Vagina (tissue), 2 donors: Measurements from ENCODE around the gene PRSS56. TPM values are rescaled to one million over a fixed set of nuclear protein-coding genes. Genes with fewer than 3 reads are reported as not detected.

Experiments used
- DNase-seq, 2 donors: peaks; one replicate each; pipeline ENCODE4 v3.0.0-alpha.2; 2017; ENCODE audit errors: extremely low spot score in 2 of 2
- H3K27ac ChIP-seq: fragments of 200-600 bp; sonication (generic); one replicate; pipeline ENCODE4 v1.5.1; 2019
- H3K27me3 ChIP-seq: fragments of 200-600 bp; sonication (generic); one replicate; pipeline ENCODE4 v1.5.1; 2019
- H3K36me3 ChIP-seq, 2 donors: fragments of 200-600 bp; sonication (generic); one replicate each; pipeline ENCODE4 v1.5.1; 2017 to 2019
- H3K4me1 ChIP-seq: fragments of 200-600 bp; sonication (generic); one replicate; pipeline ENCODE4 v1.5.1; 2019
- H3K4me3 ChIP-seq, 2 donors: fragments of 200-600 bp; sonication (generic); 1 replicate in 1 of 2; 2 replicates in 1 of 2; pipeline ENCODE4 v1.5.1; 2016 to 2019
- H3K9me3 ChIP-seq: fragments of 200-600 bp; sonication (generic); one replicate; pipeline ENCODE4 v1.5.1; 2019
- CTCF ChIP-seq, 3 experiments: fragments of 450-650 bp in 2 of 3; fragments of 200-600 bp in 1 of 3; sonication (generic) in 1 of 3; IDR thresholded peaks; one replicate each; pipeline ENCODE4 v1.5.1; 2017 to 2019; ENCODE audit warnings: antibody characterized with exemption in 3 of 3, mild to moderate bottlenecking in 2 of 3, moderate library complexity in 2 of 3
- POLR2A ChIP-seq, 2 donors: fragments of 450-650 bp; IDR thresholded peaks; one replicate each; pipeline ENCODE4 v1.6.1; 2017; ENCODE audit warnings: antibody characterized with exemption in 2 of 2, mild to moderate bottlenecking in 2 of 2, moderate library complexity in 2 of 2
- POLR2AphosphoS5 ChIP-seq, 2 donors: sonication (generic); formaldehyde crosslinking; IDR thresholded peaks; one replicate each; pipeline ENCODE4 v1.9.0; 2017; ENCODE audit warnings: antibody characterized with exemption in 2 of 2, mild to moderate bottlenecking in 2 of 2, low read depth in 1 of 2; ENCODE audit not compliant: insufficient read depth in 1 of 2
- intact Hi-C: fragments of 100-400 bp; cut with DNase I; formaldehyde crosslinking; loops from one replicate; pipeline ENCODE4 v1.15.1; 2023
- total RNA-seq: library from RNA; depleted of rRNA; stranded (reverse); fragments of >200 nt; gene quantifications from one replicate; pipeline ENCODE4 v1.2.3, GENCODE V29; 2016

PRSS56 gene
- total RNA-seq, 1 donor from 2014 or later, result not detected

DNA sequence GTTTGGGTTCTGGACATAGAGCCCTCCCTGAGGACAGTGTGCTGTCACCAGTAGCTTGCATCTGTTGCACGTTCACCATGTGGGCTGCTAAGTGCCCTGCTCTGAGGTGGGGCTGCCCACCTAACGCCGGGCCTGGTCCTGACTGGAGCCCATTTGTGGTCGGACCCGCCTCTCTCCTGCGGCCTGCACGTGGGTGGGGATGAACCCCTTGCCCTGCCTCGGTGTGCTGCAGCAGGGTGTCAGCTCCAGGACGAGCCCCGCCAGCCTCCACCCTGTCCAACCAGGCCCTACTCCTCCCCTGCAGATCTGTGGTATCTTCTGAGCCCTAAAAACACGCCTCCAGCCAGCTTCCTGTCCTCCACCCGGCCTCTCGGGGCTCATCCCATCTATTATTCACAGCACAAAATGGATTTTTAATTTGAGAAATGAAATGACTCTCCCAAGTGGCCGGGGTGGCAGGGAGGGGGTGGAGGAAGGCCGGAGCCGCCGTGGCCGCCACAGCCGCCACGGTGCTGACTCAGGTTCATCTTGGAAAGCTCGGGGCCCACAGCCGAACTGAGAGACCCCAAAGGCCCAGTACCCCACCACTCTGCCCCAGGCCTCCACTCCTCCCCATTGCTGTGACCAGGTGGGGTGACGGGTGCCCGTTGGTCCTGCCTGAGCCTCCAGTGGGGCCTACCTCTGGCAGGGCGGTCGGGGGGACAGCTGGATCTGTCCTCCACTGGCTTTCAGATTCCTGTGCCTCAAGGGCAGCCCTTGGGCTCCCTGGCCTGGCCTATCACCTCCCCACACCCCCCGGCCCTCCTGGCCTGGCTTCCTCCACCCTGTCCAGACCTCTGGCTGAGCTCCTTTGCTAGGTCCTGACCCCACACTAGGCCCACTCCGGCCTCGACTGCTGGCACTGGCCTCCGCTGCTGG lies 29.7 kb upstream of the PRSS56 start:
- Histone ChIP-seq H3K4me1 (peaks cover 10% of the 10 kb centered on the region), H3K36me3 (no peaks in the 10 kb centered on the region), H3K4me3 (no peak overlapping the region), H3K27me3 (peaks cover 12% of the 10 kb centered on the region), H3K27ac (no peak overlapping the region), H3K9me3 (no peaks in the 10 kb centered on the region)
- TF ChIP-seq POLR2AphosphoS5 (IDR thresholded peaks at IDR 0.05; ENCODE audit: insufficient read depth in 1 of 2, low read depth in 1 of 2), result no peak
- no peak for TF ChIP-seq POLR2A (IDR thresholded peaks at IDR 0.05)
- no peak for TF ChIP-seq CTCF (IDR thresholded peaks at IDR 0.05)
- intact Hi-C loops, result no loop called here
- DNase-seq, result no peak

GRCh38 chr2:232491139-232491780 lies 28.9 kb upstream of the PRSS56 start:
- Histone ChIP-seq H3K27ac (no peak overlapping the region), H3K27me3 (peaks cover 10% of the 10 kb centered on the region)
- no peak for DNase-seq

GRCh38 chr2:232492236-232492848 lies 27.8 kb upstream of the PRSS56 start:
- no peak for TF ChIP-seq POLR2AphosphoS5 (IDR thresholded peaks at IDR 0.05; ENCODE audit: insufficient read depth in 1 of 2, low read depth in 1 of 2)
- TF ChIP-seq POLR2A (IDR thresholded peaks at IDR 0.05), result no peak
- no peak for TF ChIP-seq CTCF (IDR thresholded peaks at IDR 0.05)

More at GRCh38 chr2:232491139-232491780, 28.9 kb upstream of the PRSS56 start:
- no peak overlapping the region for H3K4me3 ChIP-seq
- H3K4me1 ChIP-seq, result peaks cover 10% of the 10 kb centered on the region
- H3K36me3 ChIP-seq, result no peaks in the 10 kb centered on the region
- intact Hi-C loops, result no loop called here
- H3K9me3 ChIP-seq, result no peaks in the 10 kb centered on the region
- TF ChIP-seq POLR2A (IDR thresholded peaks at IDR 0.05), result no peak
- no peak for TF ChIP-seq CTCF (IDR thresholded peaks at IDR 0.05)
- TF ChIP-seq POLR2AphosphoS5 (IDR thresholded peaks at IDR 0.05; ENCODE audit: insufficient read depth in 1 of 2, low read depth in 1 of 2), result no peak

DNA sequence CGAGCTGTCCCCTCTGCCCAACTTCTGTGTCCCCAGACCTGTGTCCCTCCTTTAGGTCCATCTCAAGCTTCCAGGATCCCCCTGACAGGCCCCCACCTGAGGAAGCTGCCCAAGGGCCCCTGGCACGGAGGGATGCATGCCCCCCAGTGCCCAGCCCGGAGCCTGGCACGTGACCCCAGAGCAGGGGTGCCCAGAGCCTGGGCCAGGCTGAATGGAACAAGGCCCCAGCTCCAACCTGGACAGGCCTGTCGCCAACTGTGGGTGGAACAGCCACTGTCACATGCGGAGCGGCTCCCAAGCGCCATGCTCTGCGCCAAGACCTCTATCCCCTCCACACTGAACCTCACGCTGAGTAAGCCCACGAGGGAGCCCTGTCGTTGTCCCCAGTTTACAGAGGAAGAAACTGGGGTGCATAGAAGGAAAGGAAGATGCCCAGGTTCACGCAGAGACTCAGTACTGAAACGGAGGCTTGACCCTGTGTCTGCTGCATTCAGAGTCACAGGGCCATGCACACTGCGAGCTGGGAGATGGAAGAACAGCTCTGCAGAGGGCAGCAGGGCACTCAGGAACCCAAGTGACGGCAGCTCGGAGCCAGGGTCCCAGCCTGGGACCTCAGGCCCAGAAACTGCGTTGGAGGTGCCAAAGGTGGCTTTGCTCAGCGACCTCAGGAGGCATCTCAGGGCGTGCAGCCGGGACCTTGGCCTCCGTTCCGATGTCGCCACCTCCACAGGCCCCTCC lies 27.1 kb upstream of the PRSS56 start:
- Histone ChIP-seq H3K27ac (no peak overlapping the region), H3K36me3 (no peaks in the 10 kb centered on the region), H3K4me3 (no peak overlapping the region), H3K4me1 (no peaks in the 10 kb centered on the region), H3K9me3 (no peaks in the 10 kb centered on the region), H3K27me3 (no peaks in the 10 kb centered on the region)
- DNase-seq, result no peak
- intact Hi-C loops, result no loop called here
- no peak for TF ChIP-seq CTCF (IDR thresholded peaks at IDR 0.05)
- no peak for TF ChIP-seq POLR2AphosphoS5 (IDR thresholded peaks at IDR 0.05; ENCODE audit: insufficient read depth in 1 of 2, low read depth in 1 of 2)
- no peak for TF ChIP-seq POLR2A (IDR thresholded peaks at IDR 0.05)

More at GRCh38 chr2:232492236-232492848, 27.8 kb upstream of the PRSS56 start:
- Histone ChIP-seq H3K9me3 (no peaks in the 10 kb centered on the region), H3K27me3 (peaks cover 1% of the 10 kb centered on the region), H3K4me1 (peaks cover under 1% of the 10 kb centered on the region), H3K27ac (no peak overlapping the region), H3K36me3 (no peaks in the 10 kb centered on the region), H3K4me3 (no peak overlapping the region)
- intact Hi-C loops, result no loop called here
- DNase-seq, result no peak
